A549 (cell line): ENCODE data around the gene C19orf47. TPM values are rescaled to one million over a fixed set of nuclear protein-coding genes. Genes with fewer than 3 reads are reported as not detected.

Experiments used
- ATAC-seq, 2 experiments: fragments of 200-7000 bp in 1 of 2; fragments of >200 bp in 1 of 2; cut with Nextera tagmentation in 1 of 2; cut with Tn5 transposase in 1 of 2; 3 replicates each; pipeline versions ENCODE4 v1.8.0 to v1.9.1; 2018 to 2020; ENCODE audit warnings: mild to moderate bottlenecking in 1 of 2, moderate library complexity in 1 of 2
- CTCF ChIA-PET: fragments of 300-600 bp; sonication (Branson Sonifier 250); formaldehyde crosslinking; extraction: SDS; loops from one replicate; lab custom pipeline; 2021; ENCODE audit warnings: antibody characterized with exemption, inconsistent platforms; lab: Yijun Ruan, JAX
- POLR2A ChIA-PET: fragments of 350-600 bp; formaldehyde crosslinking; extraction: SDS; loops from one replicate; lab custom pipeline; 2021; ENCODE audit warnings: antibody characterized with exemption, inconsistent platforms; lab: Yijun Ruan, JAX
- DNase-seq, 2 experiments: peaks; one replicate each; pipeline versions ENCODE4 v3.0.0 to v3.0.0-alpha.2; 2011 to 2016; ENCODE audit warnings: low read depth in 1 of 2, low spot score in 1 of 2
- FAIRE-seq: peaks from 2 replicates; lab custom pipeline; 2011; peaks lifted over from hg19 to GRCh38; lab: Jason Lieb, UNC
- H3K27ac ChIP-seq, 2 experiments: fragments of >200 bp; sonication (Bioruptor Twin); formaldehyde crosslinking; 3 replicates each; pipeline ENCODE4 v1.5.1; 2016 to 2017
- H3K4me1 ChIP-seq: fragments of >200 bp; sonication (Bioruptor Twin); formaldehyde crosslinking; 3 replicates; pipeline ENCODE4 v1.6.1; 2016
- H3K4me2 ChIP-seq: fragments of >200 bp; sonication (Bioruptor Twin); formaldehyde crosslinking; 3 replicates; pipeline ENCODE4 v1.6.1; 2016
- H3K4me3 ChIP-seq: fragments of >200 bp; sonication (Bioruptor Twin); formaldehyde crosslinking; 3 replicates; pipeline ENCODE4 v1.5.1; 2016
- H3K9me3 ChIP-seq: fragments of >200 bp; sonication (Bioruptor Twin); formaldehyde crosslinking; 3 replicates; pipeline ENCODE4 v1.6.1; 2016
- BCL3 ChIP-seq: fragments of >200 bp; sonication (Bioruptor Twin); formaldehyde crosslinking; IDR thresholded peaks from 3 replicates; pipeline ENCODE4 v1.6.1; 2016
- CEBPB ChIP-seq, 2 experiments: fragments of >200 bp in 1 of 2; sonication (Bioruptor Twin) in 1 of 2; formaldehyde crosslinking in 1 of 2; IDR thresholded peaks; 2 replicates each; pipeline ENCODE4 v1.6.1; 2012 to 2016
- E2F6 ChIP-seq: IDR thresholded peaks from 2 replicates; pipeline ENCODE4 v1.6.1; 2012; ENCODE audit warnings: low read depth, borderline replicate concordance
- ESRRA ChIP-seq: fragments of 150-350 bp; IDR thresholded peaks from 2 replicates; pipeline ENCODE4 v1.6.1; 2014; ENCODE audit warnings: mild to moderate bottlenecking, low read length, borderline replicate concordance
- FOSB ChIP-seq: fragments of 250-450 bp; sonication (Bioruptor Pico); IDR thresholded peaks from 2 replicates; pipeline ENCODE4 v1.5.0; 2020; ENCODE audit warnings: mild to moderate bottlenecking, moderate library complexity
- HOXA7 ChIP-seq: fragments of 250-450 bp; sonication (Bioruptor Pico); IDR thresholded peaks from 2 replicates; pipeline ENCODE4 v1.5.0; 2020; ENCODE audit warnings: mild to moderate bottlenecking, moderate library complexity
- JUN ChIP-seq, 2 experiments: fragments of >200 bp; sonication (Bioruptor Twin); formaldehyde crosslinking; IDR thresholded peaks; 2 replicates in 1 of 2; 3 replicates in 1 of 2; pipeline ENCODE4 v1.6.1; 2016 to 2017
- MAFK ChIP-seq: fragments of 450-650 bp; IDR thresholded peaks from 2 replicates; pipeline ENCODE4 v1.6.1; 2014; ENCODE audit not compliant: partially characterized antibody
- MAZ ChIP-seq: fragments of 150-350 bp; IDR thresholded peaks from 2 replicates; pipeline ENCODE4 v1.6.1; 2014; ENCODE audit warnings: antibody characterized with exemption, low read depth, low read length, borderline replicate concordance
- MYC ChIP-seq: IDR thresholded peaks from 2 replicates; pipeline ENCODE4 v1.6.1; 2012; ENCODE audit warnings: mild to moderate bottlenecking, inconsistent platforms, low read length, improper control_type of control experiment, borderline replicate concordance
- PHF8 ChIP-seq: fragments of 200-600 bp; sonication (generic); IDR thresholded peaks from 2 replicates; pipeline ENCODE4 v1.6.1; 2016; ENCODE audit warnings: low read depth, mild to moderate bottlenecking, antibody characterized with exemption, moderate library complexity, borderline replicate concordance
- POLR2A ChIP-seq: IDR thresholded peaks from 2 replicates; pipeline ENCODE4 v1.6.1; 2012; ENCODE audit warnings: mild to moderate bottlenecking, low read length
- SMC3 ChIP-seq: fragments of >200 bp; sonication (Bioruptor Twin); formaldehyde crosslinking; IDR thresholded peaks from 3 replicates; pipeline ENCODE4 v1.6.1; 2018; ENCODE audit warnings: inconsistent platforms
- TP53 ChIP-seq: fragments of 250-450 bp; sonication (Bioruptor Pico); IDR thresholded peaks from 2 replicates; pipeline ENCODE4 v1.5.0; 2021; ENCODE audit warnings: mild to moderate bottlenecking, moderate library complexity
- WGBS: methylation state at CpG from one replicate; pipeline ENCODE4 v1.1.6; 2017; ENCODE audit errors: missing lambda C conversion rate; 5-methylcytosine and 5-hydroxymethylcytosine counted together
- polyA plus RNA-seq, 4 experiments: library from polyadenylated mRNA; depleted of rRNA in 3 of 4; stranded (reverse); fragments of >200 nt; fragmentation: RNase III in 1 of 4; extraction: RNeasy Plus Mini Kit Qiagen cat#74134 plus additional on column Dnase treatment in 1 of 4; gene quantifications; 2 replicates in 3 of 4; 3 replicates in 1 of 4; pipeline ENCODE4 v1.2.3, GENCODE V29; 2011 to 2017
- TF ChIP-seq, protein P1 (sequence below): fragments of 450-650 bp; IDR thresholded peaks from 2 replicates; pipeline ENCODE4 v1.6.1; 2014; ENCODE audit warnings: antibody characterized with exemption
- TF ChIP-seq, protein P2 (sequence below): fragments of >200 bp; sonication (Bioruptor Twin); formaldehyde crosslinking; IDR thresholded peaks from 3 replicates; pipeline ENCODE4 v1.5.1; 2016

Gene C19orf47
- polyA plus RNA-seq, 2 of the 4 experiments (the other 2 are of a cell fraction), result 25.7 to 39.8 TPM

GRCh38 chr19:40365613-40366401 is 17.6 kb upstream of the C19orf47 start:
- Histone ChIP-seq H3K27ac (peak overlapping the region; percentile 30 to 78), H3K4me2 (peak overlapping the region; percentile 56), H3K4me3 (peak overlapping the region; percentile 31), H3K4me1 (peaks cover 16% of the 10 kb centered on the region), H3K9me3 (no peaks in the 10 kb centered on the region)
- 66% methylated on average over 21 of the region's 28 CpGs for WGBS
- peak; percentile 72 to 90 for ATAC-seq
- TF ChIP-seq E2F6 (no peak), BCL3 (peak; percentile 31; the same call in 1 of the 3 replicates), CEBPB (IDR thresholded peaks at IDR 0.05) (peak; percentile 30 to 68; a peak in 3 of 4 replicates), MAZ (no peak), POLR2A (peak; percentile 87), JUN (IDR thresholded peaks at IDR 0.05) (peak in 1 of 2 experiments; percentile 17; a peak in 1 of 5 replicates), HOXA7 (CRISPR knock-in tag) (no peak)
- POLR2A ChIA-PET, result interaction anchor here (1.1 to 2.3 kb wide), 4 partner anchors 11 to 61 kb away, joined by 5 to 8 read pairs (median 6); partner anchors contain the start of genes C19orf47, PLD3 and SERTAD1
- no peak for FAIRE-seq
- CTCF ChIA-PET, result interaction anchor here (0.6 to 5.5 kb wide), 10 partner anchors 8 to 164 kb away, joined by 3 to 36 read pairs (median 4); partner anchors contain the start of genes C19orf47 and PLD3
- peak; percentile 70 to 96 for DNase-seq

DNA sequence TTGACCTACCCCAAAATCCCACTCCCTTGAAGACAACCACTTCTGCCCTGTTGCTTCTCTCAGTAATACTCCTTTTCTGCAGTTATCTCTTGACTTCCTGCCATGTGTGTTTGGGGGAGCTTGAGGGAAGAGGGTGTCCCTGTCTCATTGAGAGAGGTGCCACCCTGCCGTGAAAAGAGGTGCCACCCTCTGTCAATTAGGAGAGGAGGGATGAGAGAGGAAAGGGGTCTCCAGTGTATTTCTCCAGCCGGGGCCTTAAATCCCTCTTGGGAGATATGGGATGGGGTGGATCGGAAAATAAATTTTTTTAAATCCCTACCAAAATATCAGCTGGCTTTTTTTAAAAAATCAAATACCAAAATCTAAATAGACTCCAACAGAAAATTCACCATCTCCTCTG is 16.8 kb upstream of the C19orf47 start:
- Histone ChIP-seq H3K9me3 (no peaks in the 10 kb centered on the region), H3K27ac (no peak overlapping the region; a peak in 1 of 6 replicates), H3K4me3 (peak overlapping the region; percentile 31), H3K4me2 (peak overlapping the region; percentile 56), H3K4me1 (peaks cover 16% of the 10 kb centered on the region)
- ChIA-PET CTCF (interaction anchor here (0.6 to 5.5 kb wide), 13 partner anchors 9 to 170 kb away, joined by 3 to 36 read pairs (median 4); partner anchors contain the start of genes C19orf47 and PLD3), POLR2A (interaction anchor here (1.1 to 2.3 kb wide), 4 partner anchors 10 to 61 kb away, joined by 5 to 8 read pairs (median 6); partner anchors contain the start of genes C19orf47, PLD3 and SERTAD1)
- DNase-seq, result no peak
- ATAC-seq, result no peak
- TF ChIP-seq FOSB (CRISPR knock-in tag), result no peak
- no peak for TF ChIP-seq MAFK
- TF ChIP-seq, protein P1, sequence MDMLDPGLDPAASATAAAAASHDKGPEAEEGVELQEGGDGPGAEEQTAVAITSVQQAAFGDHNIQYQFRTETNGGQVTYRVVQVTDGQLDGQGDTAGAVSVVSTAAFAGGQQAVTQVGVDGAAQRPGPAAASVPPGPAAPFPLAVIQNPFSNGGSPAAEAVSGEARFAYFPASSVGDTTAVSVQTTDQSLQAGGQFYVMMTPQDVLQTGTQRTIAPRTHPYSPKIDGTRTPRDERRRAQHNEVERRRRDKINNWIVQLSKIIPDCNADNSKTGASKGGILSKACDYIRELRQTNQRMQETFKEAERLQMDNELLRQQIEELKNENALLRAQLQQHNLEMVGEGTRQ, result no peak
- TF ChIP-seq PHF8, result no peak
- no peak for TF ChIP-seq ESRRA
- TF ChIP-seq MYC, result no peak
- peak; percentile 73 for FAIRE-seq
- WGBS, result 77% methylated on average over 3 of the region's 3 CpGs

DNA sequence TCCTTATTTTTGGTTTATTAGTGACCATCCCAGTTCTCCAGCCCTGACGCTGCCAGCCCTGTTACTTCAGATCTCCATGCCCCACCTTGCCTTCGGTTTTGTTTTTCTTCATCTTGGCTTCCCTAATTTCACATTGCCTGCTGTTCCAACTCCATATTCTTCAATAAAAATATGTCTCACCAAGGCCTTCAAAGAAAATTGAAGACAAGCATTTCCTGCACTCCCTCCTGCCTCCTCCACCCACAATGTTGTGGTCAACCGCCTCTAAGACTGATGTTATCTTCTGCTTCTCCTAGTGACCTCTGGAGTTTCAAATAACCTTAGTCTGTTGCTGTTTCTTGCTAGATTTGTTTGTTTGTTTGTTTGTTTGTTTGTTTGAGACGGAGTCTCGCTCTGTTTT is 14.9 kb upstream of the C19orf47 start:
- no peaks in the 10 kb centered on the region for H3K9me3 ChIP-seq
- ATAC-seq (no peak), FAIRE-seq (no peak), DNase-seq (no peak)
- POLR2A ChIA-PET, result interaction anchor here (0.9 kb wide), 1 partner anchor 15 kb away, joined by 6 read pairs; the partner anchor contains the start of genes C19orf47 and PLD3
- peaks cover 16% of the 10 kb centered on the region for H3K4me1 ChIP-seq
- CTCF ChIA-PET, result interaction anchor here (1.4 to 2.0 kb wide), 2 partner anchors 30 to 61 kb away, joined by 5 to 6 read pairs; no protein-coding TSS in a partner anchor
- TF ChIP-seq, protein P2, sequence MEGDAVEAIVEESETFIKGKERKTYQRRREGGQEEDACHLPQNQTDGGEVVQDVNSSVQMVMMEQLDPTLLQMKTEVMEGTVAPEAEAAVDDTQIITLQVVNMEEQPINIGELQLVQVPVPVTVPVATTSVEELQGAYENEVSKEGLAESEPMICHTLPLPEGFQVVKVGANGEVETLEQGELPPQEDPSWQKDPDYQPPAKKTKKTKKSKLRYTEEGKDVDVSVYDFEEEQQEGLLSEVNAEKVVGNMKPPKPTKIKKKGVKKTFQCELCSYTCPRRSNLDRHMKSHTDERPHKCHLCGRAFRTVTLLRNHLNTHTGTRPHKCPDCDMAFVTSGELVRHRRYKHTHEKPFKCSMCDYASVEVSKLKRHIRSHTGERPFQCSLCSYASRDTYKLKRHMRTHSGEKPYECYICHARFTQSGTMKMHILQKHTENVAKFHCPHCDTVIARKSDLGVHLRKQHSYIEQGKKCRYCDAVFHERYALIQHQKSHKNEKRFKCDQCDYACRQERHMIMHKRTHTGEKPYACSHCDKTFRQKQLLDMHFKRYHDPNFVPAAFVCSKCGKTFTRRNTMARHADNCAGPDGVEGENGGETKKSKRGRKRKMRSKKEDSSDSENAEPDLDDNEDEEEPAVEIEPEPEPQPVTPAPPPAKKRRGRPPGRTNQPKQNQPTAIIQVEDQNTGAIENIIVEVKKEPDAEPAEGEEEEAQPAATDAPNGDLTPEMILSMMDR, result no peak
- TF ChIP-seq, protein P1, result no peak
- TF ChIP-seq SMC3 (no peak), TP53 (CRISPR knock-in tag) (no peak)
- H3K27ac ChIP-seq, result no peak overlapping the region
- WGBS, result 91% methylated on average over 5 of the region's 5 CpGs
- H3K4me2 ChIP-seq, result no peak overlapping the region
- no peak overlapping the region for H3K4me3 ChIP-seq
